ENCODE measurements around the gene OPRL1.
A peak's percentile ranks its signal among the peaks of the same experiment; 100 is the strongest.
"Not testable (repeated sequence)": the region's sequence is repeated elsewhere in the genome, so short reads cannot be mapped to it uniquely, and the experiment has no call there.

Gene OPRL1

GRCh38 chr20:64073476-64074183 lies 6.3 kb upstream of the OPRL1 start:
- DNase-seq, result no peak

DNA sequence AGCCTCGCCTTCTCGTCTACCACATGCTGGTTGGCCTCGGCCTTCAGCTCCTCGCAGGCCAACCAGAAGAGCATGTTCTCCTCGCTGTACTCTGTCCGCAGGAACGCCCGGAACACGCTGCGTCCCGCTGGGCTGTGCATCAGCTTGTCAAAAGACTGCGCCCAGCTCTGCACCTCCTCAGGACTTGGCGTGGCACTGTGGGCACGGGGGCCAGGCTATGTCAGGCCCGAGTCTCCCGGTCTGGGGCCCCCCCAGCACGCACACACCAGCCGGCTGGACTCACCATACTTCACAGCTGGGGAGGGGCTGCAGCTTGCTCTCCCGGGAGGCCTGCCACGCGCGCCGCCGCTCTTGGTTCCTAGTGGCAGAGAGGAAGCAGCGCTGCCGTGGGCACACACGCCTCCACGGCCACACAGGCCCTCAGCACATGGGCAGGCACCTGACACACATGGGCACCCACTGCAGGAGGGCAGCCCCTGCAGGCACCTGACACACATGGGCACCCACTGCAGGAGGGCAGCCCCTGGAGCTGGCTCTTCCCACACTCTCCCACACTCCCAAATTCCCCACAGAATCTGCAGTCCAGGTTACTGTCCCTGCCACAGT lies 5.6 kb upstream of the OPRL1 start:
- DNase-seq, result no peak

GRCh38 chr20:64074963-64075362 lies 4.9 kb upstream of the OPRL1 start:
- DNase-seq, result no peak

- DNase-seq, result no peak
These were observed 4.3 kb upstream of the OPRL1 start for GRCh38 chr20:64075556-64075955.

DNA sequence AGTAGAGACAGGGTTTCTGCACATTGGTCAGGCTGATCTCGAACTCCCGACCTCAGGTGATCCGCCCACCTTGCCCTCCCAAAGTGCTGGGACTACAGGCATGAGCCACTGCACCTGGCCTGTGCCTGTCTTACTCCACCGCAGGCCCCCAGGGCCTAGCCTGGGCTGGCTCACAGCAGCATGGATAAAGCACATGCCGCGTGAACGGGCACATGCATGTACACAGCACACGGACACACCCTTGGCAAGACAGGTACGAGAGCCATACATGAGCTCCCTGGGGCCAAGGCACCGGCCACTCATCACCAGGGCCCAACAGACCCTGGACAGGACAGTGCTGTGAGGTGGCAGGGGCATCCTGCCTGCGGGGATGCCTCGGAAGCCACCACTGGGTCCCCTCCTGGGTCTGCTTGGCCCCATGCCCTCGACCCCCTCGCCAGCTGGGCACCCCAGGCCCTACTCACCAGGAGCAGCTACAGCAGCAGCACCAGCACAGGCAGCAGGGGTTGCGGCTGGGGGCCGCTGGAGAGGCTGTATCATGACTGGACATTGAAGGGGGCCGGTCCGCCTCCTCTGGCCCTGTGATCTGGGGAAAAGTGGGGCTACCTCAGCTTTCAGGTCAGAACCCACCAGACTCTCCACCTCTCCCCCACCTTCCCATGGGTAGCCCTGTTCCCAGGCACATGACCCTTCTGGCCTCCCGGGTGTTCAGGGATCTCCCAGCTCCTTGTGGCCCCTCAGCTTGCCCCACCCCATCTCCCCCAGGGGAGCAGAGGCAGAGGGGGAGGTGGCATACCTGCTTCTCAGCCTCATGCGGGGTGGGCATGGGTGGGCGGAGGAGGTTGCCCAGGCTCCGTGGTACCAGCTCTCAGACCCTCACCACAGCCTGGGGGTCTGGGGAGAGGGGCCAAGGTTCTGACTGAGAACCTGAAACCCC lies 3.6 kb upstream of the OPRL1 start:
- no peak for DNase-seq

DNA sequence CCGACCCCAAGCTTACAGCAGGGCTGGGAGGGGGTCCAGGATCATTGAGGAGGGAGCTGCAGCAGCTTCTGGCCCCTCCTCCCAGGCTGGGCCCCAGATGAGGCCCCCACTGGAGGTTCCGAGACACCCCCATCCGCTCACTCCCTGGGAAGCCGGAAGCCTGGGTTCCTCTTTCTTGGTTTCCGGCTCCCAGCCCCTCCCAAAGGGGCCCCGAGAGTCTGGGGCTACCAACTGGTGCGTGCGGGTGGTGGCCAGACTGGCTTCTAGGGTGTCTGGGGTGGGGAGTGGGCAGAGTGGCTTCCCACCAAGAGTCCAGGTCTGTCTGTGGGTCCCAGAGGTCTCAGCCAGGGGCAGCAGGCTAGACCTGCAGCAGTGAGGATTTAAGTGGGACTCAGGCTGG lies 2.8 kb upstream of the OPRL1 start:
- peak; percentile 40 for DNase-seq

- no peak for DNase-seq
These were observed 2.4 kb upstream of the OPRL1 start for GRCh38 chr20:64077541-64077875.

GRCh38 chr20:64077876-64078551 lies 1.9 kb upstream of the OPRL1 start:
- peak; percentile 50 for DNase-seq

DNA sequence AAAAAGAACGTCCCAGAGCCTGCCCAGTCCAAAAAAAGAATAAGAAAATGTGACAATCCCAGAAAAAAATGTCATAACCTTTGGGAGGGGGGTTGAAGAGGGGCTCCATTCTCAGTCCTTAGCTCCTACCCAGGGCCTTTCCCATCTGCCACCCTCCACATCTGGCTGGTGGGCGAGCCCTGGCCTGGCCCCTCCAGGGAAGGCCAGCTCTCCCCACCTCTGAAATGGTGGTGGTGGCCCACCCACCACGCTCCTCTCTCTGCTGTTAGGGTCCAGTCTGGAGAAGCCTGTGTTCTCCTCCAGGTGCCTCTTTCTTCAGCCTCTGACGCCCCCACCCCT lies 979 bp upstream of the OPRL1 start:
- DNase-seq, result no peak

DNA sequence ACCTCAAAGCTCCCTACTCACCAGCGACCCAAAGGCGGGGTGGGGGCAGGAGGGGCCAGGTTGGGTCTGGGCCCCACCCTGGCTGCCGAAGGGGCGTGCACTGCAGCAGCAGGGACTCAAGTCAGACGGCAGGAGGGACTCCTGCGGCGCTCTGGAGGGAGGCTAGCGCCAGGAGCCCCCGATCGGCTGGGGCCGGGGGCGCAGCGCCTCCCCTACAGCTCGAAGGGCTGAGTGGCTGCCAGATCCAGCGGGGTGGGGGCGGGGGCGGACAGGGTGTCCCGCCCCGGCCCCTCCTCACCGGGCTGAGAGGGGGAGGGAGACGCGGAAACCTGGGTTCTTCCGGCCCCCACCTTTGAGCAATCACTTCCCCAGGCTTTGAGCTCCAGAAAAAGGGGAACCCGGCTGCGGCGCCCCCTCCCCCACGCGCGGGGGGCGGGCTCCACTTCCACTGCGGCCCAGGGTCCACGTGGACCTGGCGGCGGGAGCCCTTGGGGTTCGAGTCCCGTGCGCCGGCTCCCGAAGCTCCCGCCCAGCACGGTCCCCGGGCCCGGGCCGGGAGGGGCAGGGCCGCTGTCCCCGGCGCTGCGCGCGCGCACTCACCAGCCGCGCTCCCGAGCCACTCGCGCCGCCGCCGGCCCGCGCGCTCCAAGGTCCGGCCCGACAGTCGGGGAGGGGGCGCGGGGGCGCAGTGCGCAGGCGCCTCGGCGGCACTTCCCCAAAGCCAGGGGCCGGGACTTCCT lies 439 bp upstream of the OPRL1 start, which contains the start of gene RGS19:
Gene RGS19 (minus strand): TSS at position 246 of the 740 bp plus-strand sequence. CDS start 2,632 bp downstream, outside the sequence.
- peak; percentile 62 for DNase-seq

GRCh38 chr20:64080813-64081623 lies 1.1 kb downstream of the OPRL1 start:
- no peak for DNase-seq

DNA sequence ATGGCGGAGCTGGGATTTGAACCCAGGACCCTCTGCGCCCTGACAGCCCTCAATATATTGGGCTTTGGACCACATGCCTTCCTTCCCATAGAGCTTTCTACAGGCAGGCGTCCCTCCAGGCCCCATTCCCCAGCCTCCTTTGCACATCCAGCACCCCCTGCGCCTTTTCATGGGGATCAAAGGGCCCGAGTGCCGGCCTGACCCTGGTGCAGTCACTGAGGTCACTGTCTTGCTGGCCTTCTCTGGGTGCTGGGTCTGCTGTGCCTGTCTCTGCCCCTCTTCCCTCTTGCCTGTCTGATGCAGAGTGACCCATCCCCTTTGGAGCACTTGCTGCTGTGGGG lies 1.7 kb downstream of the OPRL1 start:
- DNase-seq, result no peak

- DNase-seq, result no peak
These were observed 2.3 kb downstream of the OPRL1 start for GRCh38 chr20:64082126-64082731.

DNA sequence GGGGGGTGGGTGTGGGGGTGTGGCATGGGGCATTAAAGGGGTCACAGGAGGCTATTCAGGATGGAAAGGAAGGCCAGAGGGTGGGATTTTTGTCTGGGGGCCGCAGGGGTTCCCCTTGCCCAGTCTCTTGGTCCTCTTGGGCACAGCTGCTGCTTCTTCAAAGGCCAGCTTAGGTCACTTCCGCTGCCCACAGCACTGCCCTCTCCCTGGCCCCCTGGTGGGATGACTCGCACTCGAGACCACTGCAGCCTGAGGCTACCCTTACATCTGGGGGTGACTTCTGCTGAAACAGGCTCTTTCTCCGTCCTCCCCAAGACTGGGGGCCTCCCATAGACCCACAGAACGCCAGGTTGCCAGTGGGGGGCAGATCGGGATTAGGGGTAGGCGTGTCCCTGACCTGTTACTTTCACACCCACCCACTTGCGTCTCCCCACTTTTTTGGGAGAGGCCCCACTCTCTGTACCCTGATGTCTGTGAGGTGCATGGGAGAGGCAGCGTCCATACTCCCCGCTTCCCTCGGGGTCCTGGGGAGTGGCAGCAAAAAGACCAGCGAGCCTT lies 3.0 kb downstream of the OPRL1 start:
- DNase-seq, result no peak

- DNase-seq, result peak; percentile 74
These were observed 3.5 kb downstream of the OPRL1 start for GRCh38 chr20:64083378-64083803.

- DNase-seq, result no peak
These were observed 4.2 kb downstream of the OPRL1 start, which contains the start of gene LKAAEAR1 for GRCh38 chr20:64083804-64084684. Gene LKAAEAR1, minus strand, starts transcription at chr20:64084398. Its CDS starts 179 bp downstream, at chr20:64084219.

- DNase-seq, result no peak
These were observed 4.8 kb downstream of the OPRL1 start for GRCh38 chr20:64084685-64085152.

- no peak for DNase-seq
These were observed 6.9 kb downstream of the OPRL1 start for GRCh38 chr20:64086801-64087200.

GRCh38 chr20:64087226-64087825 lies 7.4 kb downstream of the OPRL1 start:
- not testable (repeated sequence) for DNase-seq

All from stimulated activated CD4-positive, alpha-beta T cell treated with anti-CD3 and anti-CD28 coated beads, Interleukin-4, amount 100 ng/mL, for 24 hours (primary cell).